Skin of body (tissue), 2 donors: ENCODE results near the gene BRIP1. TPM values are rescaled to one million over a fixed set of nuclear protein-coding genes. Genes with fewer than 3 reads are reported as not detected.
"Not testable (repeated sequence)": the region's sequence is repeated elsewhere in the genome, so short reads cannot be mapped to it uniquely, and the experiment has no call there.

Source experiments
- DNase-seq: peaks from one replicate; lab custom pipeline; 2025; lab: John Stamatoyannopoulos, UW
- total RNA-seq: library from RNA; depleted of rRNA; stranded (reverse); fragments of >200 nt; gene quantifications from one replicate; pipeline ENCODE4 v1.2.3, GENCODE V29; 2014

Gene BRIP1
- total RNA-seq, 1 donor from 2014 or later, result 10.5 TPM

- DNase-seq, result no peak
Observed at GRCh38 chr17:61668486-61668885, 194.8 kb downstream of the BRIP1 start.

GRCh38 chr17:61666406-61667088 is 196.8 kb downstream of the BRIP1 start:
- not testable (repeated sequence) for DNase-seq

GRCh38 chr17:61663310-61663709 is 200.0 kb downstream of the BRIP1 start:
- DNase-seq, result no peak

GRCh38 chr17:61662741-61663140 is 200.6 kb downstream of the BRIP1 start:
- no peak for DNase-seq

GRCh38 chr17:61662186-61662585 is 201.1 kb downstream of the BRIP1 start:
- no peak for DNase-seq

GRCh38 chr17:61660746-61661485 is 202.4 kb downstream of the BRIP1 start:
- no peak for DNase-seq

GRCh38 chr17:61659437-61659836 is 203.9 kb downstream of the BRIP1 start:
- DNase-seq, result no peak

GRCh38 chr17:61658183-61658582 is 205.1 kb downstream of the BRIP1 start:
- DNase-seq, result no peak

GRCh38 chr17:61657338-61657737 is 206.0 kb downstream of the BRIP1 start:
- no peak for DNase-seq

GRCh38 chr17:61656721-61657217 is 206.6 kb downstream of the BRIP1 start:
- no peak for DNase-seq

GRCh38 chr17:61650749-61651148 is 212.6 kb downstream of the BRIP1 start:
- DNase-seq, result no peak

- no peak for DNase-seq
Observed at GRCh38 chr17:61648587-61648986, 214.7 kb downstream of the BRIP1 start.

- DNase-seq, result no peak
Observed at GRCh38 chr17:61647047-61647446, 216.3 kb downstream of the BRIP1 start.

GRCh38 chr17:61646482-61646881 is 216.8 kb downstream of the BRIP1 start:
- no peak for DNase-seq

- no peak for DNase-seq
Observed at GRCh38 chr17:61645920-61646319, 217.4 kb downstream of the BRIP1 start.

- no peak for DNase-seq
Observed at GRCh38 chr17:61644800-61645774, 218.2 kb downstream of the BRIP1 start.

- DNase-seq, result no peak
Observed at GRCh38 chr17:61642768-61643167, 220.6 kb downstream of the BRIP1 start.

- DNase-seq, result no peak
Observed at GRCh38 chr17:61641715-61642114, 221.6 kb downstream of the BRIP1 start.

GRCh38 chr17:61641084-61641483 is 222.2 kb downstream of the BRIP1 start:
- DNase-seq, result no peak

GRCh38 chr17:61639818-61640217 is 223.5 kb downstream of the BRIP1 start:
- no peak for DNase-seq

- no peak for DNase-seq
Observed at GRCh38 chr17:61638087-61638486, 225.2 kb downstream of the BRIP1 start.
